ENCODE measurements around the gene TBX15. TPM values are rescaled to one million over a fixed set of nuclear protein-coding genes. Genes with fewer than 3 reads are reported as not detected.

The TBX15 gene
- total RNA-seq, 4 donors from 2014 or later: 3.3 to 10.8 (median 3.5) TPM

DNA sequence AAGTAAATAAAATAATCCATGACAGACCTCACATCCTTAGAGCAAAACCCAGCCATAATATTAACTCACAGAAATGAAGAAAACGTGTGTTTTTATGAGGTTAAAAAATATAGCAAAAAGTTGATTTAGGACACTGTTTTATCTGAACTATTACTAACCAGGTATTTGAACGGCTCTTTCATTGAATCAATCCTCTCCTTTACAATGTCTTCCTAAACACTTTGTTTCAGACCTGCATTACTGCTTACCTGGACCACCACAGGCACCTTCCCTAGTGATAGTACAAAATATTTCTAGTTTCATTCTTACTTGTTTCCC, 25.0 kb downstream of the TBX15 start:
- Histone ChIP-seq H3K27ac (no peak overlapping the region), H3K9me3 (no peaks in the 10 kb centered on the region), H3K27me3 (no peaks in the 10 kb centered on the region), H3K4me1 (peaks cover 19% of the 10 kb centered on the region), H3K36me3 (no peaks in the 10 kb centered on the region), H3K4me3 (no peak overlapping the region)
- 86% methylated on average over 2 of the region's 2 CpGs for WGBS
- TF ChIP-seq, protein P1, sequence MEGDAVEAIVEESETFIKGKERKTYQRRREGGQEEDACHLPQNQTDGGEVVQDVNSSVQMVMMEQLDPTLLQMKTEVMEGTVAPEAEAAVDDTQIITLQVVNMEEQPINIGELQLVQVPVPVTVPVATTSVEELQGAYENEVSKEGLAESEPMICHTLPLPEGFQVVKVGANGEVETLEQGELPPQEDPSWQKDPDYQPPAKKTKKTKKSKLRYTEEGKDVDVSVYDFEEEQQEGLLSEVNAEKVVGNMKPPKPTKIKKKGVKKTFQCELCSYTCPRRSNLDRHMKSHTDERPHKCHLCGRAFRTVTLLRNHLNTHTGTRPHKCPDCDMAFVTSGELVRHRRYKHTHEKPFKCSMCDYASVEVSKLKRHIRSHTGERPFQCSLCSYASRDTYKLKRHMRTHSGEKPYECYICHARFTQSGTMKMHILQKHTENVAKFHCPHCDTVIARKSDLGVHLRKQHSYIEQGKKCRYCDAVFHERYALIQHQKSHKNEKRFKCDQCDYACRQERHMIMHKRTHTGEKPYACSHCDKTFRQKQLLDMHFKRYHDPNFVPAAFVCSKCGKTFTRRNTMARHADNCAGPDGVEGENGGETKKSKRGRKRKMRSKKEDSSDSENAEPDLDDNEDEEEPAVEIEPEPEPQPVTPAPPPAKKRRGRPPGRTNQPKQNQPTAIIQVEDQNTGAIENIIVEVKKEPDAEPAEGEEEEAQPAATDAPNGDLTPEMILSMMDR (IDR thresholded peaks at IDR 0.05): no peak
- TF ChIP-seq EP300 (IDR thresholded peaks at IDR 0.05): no peak
- no peak for TF ChIP-seq POLR2AphosphoS5 (IDR thresholded peaks at IDR 0.05)
- no peak for TF ChIP-seq POLR2A (IDR thresholded peaks at IDR 0.05)
- no peak for DNase-seq (ENCODE audit: low spot score in 2 of 2)

DNA sequence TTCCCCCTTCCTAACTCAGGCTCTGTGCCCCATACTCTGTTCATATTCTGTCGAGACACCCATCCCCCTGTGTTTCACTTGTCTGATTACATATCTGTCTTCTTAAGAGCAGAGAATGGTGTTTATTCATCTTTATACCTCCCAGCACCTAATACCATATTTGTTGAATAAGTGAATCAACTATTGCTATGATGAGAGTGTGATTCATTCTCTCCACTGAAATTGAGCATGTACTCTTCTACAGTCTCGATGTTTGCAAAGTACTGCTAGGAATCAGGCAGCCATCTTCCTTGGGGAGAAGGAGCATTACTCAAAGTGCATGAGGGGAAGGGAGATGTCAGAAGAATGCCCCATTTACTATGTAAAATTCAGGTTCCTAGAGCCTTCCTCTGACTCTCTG, 27.0 kb downstream of the TBX15 start:
- Histone ChIP-seq H3K4me1 (peaks cover 9% of the 10 kb centered on the region), H3K27me3 (no peaks in the 10 kb centered on the region), H3K9me3 (no peaks in the 10 kb centered on the region), H3K4me3 (no peak overlapping the region), H3K27ac (no peak overlapping the region), H3K36me3 (no peaks in the 10 kb centered on the region)
- DNase-seq (ENCODE audit: low spot score in 2 of 2): no peak
- WGBS: 84% methylated on average over 2 of the region's 2 CpGs
- TF ChIP-seq POLR2A (IDR thresholded peaks at IDR 0.05) (no peak), EP300 (IDR thresholded peaks at IDR 0.05) (no peak), POLR2AphosphoS5 (IDR thresholded peaks at IDR 0.05) (no peak)
- TF ChIP-seq, protein P1 (IDR thresholded peaks at IDR 0.05): no peak

DNA sequence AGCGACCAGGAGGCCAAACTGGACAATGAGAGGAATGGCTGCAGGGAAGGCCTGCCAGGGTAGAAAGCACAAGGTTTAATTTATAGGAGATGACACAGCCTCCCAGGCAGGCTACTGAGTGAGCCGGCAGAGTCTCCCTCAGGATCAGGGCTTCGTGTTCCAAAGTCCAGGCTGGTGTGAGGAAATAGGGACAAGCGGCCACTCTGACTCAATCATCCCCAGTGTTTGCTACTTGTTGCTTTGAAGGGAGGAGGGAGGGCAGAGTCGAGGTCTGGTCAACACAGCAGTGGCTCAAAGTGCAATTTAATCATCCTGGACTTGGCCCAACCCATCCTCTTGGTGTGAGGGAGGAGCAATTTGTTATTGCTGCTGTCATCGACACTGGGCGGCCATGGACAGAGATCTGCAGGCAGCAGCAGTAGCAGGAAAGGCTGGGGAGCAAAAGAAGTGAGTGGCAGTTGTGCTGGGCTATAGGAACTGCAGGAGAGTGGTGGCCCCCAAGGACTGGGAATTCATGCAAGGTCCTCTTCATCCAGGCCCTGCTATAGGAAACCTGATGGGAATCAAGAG, 27.5 kb downstream of the TBX15 start:
- WGBS: 57% methylated on average over 7 of the region's 7 CpGs
- TF ChIP-seq, protein P1 (IDR thresholded peaks at IDR 0.05): no peak
- peak in 1 of 3 donors; percentile 73 for TF ChIP-seq POLR2AphosphoS5 (IDR thresholded peaks at IDR 0.05)
- TF ChIP-seq EP300 (IDR thresholded peaks at IDR 0.05): no peak
- no peak for TF ChIP-seq POLR2A (IDR thresholded peaks at IDR 0.05)
- peak overlapping the region; percentile 26 for H3K27ac ChIP-seq
- peaks cover 6% of the 10 kb centered on the region for H3K4me1 ChIP-seq
- no peaks in the 10 kb centered on the region for H3K27me3 ChIP-seq
- no peak overlapping the region for H3K4me3 ChIP-seq
- no peaks in the 10 kb centered on the region for H3K36me3 ChIP-seq
- DNase-seq (ENCODE audit: low spot score in 2 of 2): peak; percentile 81 to 85
- no peaks in the 10 kb centered on the region for H3K9me3 ChIP-seq

DNA sequence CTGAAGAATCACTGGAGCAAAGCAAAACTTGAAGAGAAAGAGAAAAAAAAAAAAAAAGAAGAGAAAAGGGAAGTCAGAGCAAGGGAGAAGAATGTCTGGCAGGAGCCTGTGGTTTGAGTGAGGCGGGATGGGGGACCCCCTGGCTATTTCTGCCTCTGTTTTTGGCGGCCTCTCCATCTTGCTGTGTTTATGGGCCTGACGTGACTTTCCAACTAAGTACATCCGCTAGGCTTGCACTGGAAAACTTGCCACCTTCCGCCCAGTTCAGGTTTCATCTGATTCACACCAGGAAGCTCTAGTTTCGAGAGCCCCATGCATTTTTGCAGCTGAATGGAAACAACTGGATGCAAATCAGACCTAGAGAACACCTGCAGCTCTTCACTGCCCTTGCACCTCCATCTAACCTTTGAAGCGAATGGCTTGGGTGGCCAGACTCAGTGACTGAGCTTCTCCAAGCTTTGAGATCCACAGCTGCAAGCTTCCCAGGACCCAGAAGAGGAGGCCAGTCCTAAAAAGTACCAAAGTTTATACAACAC, 28.0 kb downstream of the TBX15 start:
- H3K4me1 ChIP-seq: peaks cover 6% of the 10 kb centered on the region
- no peak overlapping the region for H3K4me3 ChIP-seq
- no peaks in the 10 kb centered on the region for H3K36me3 ChIP-seq
- no peaks in the 10 kb centered on the region for H3K9me3 ChIP-seq
- peak overlapping the region; percentile 26 for H3K27ac ChIP-seq
- 54% methylated on average over 7 of the region's 7 CpGs for WGBS
- TF ChIP-seq POLR2AphosphoS5 (IDR thresholded peaks at IDR 0.05) (no peak), EP300 (IDR thresholded peaks at IDR 0.05) (no peak), POLR2A (IDR thresholded peaks at IDR 0.05) (no peak)
- TF ChIP-seq, protein P1 (IDR thresholded peaks at IDR 0.05): no peak
- H3K27me3 ChIP-seq: no peaks in the 10 kb centered on the region
- DNase-seq (ENCODE audit: low spot score in 2 of 2): no peak

DNA sequence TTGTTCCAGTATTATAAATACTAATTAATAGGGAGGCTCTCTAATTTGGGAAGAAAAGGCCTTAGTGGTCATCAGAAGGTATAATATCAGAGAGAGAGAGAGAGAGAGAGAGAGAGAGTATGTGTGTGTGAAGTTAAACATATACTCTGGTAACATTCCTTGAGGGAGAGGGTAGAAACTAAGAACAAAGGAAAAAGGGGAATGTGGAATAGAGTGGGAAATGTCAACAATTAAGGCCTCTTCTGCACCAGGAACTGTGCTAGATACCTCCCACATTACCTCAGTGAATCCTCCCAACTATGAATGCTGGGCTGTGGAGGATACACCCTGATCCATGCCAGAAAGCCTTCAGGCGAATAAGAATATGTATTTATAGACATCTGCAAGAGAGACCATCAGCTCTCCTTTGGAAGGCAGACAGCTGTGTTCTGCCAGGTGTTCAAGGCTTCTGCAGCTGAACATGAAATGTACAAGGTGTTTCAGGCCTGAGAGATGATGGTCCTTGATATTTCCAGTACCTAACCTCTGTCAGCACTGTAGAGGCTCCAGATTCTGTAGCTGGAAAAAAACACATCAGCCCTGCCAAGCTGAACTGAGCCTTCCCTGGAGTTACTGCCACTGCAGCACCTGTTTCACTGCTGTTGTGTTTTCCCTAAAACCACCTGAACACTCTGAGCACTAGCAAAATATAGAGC, 29.1 kb downstream of the TBX15 start:
- TF ChIP-seq, protein P1 (IDR thresholded peaks at IDR 0.05): no peak
- TF ChIP-seq EP300 (IDR thresholded peaks at IDR 0.05) (no peak), POLR2A (IDR thresholded peaks at IDR 0.05) (no peak), POLR2AphosphoS5 (IDR thresholded peaks at IDR 0.05) (no peak)
- 47% methylated on average over 1 of the region's 1 CpG for WGBS
- H3K27me3 ChIP-seq: no peaks in the 10 kb centered on the region
- peaks cover 6% of the 10 kb centered on the region for H3K4me1 ChIP-seq
- H3K9me3 ChIP-seq: no peaks in the 10 kb centered on the region
- DNase-seq (ENCODE audit: low spot score in 2 of 2): no peak
- no peak overlapping the region for H3K4me3 ChIP-seq
- no peaks in the 10 kb centered on the region for H3K36me3 ChIP-seq
- H3K27ac ChIP-seq: no peak overlapping the region

Data from suprapubic skin (tissue), 4 donors.